NCI-H524 treated with DMSO at 0.1 percent for 48 hours (cell line): Measurements from ENCODE around the gene ARHGEF4.

ENCODE experiments used
- DNase-seq: peaks from one replicate; lab custom pipeline; 2025; lab: John Stamatoyannopoulos, UW

Gene ARHGEF4

GRCh38 chr2:131085646-131086045 lies 248.9 kb downstream of the ARHGEF4 start:
- no peak for DNase-seq

GRCh38 chr2:131092458-131093005 lies 255.8 kb downstream of the ARHGEF4 start:
- no peak for DNase-seq

DNA sequence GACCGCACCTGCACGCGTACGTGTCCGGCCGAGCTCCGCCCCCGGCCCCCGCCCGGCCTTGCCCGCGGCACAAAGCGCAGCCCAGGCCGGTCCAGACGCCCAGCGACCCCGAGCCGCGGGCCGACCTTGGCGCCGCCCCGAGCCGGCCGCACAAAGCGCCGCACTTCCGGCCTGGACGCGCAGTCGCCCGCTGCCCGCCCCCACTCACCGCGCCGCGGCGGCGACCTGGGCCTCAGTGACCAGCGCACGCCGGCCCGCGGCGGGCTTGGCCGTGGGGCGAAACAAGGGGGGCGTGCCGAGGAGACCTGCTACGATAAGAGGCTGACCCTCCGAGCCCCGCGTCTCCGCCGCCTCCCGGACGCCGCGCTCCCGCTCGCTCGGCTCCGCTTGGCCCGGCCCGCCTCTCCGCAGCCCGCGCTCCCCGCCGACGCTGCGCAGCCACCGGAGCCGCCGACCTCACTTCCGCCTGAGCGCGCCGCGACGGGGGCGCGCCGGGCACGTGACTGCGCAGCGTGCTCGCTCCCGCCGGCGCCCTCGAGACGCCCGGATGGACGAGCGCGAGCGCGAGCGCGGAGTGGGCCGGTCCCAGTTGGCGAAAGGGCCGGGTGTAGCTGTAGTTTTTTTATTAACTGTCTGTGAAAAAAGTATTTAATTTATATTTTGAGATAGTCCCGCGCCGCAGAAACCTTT lies 256.4 kb downstream of the ARHGEF4 start, which contains the start of gene FAM168B:
Gene FAM168B (minus strand): TSS at position 455 of the 690 bp plus-strand sequence. CDS start 10,814 bp downstream, outside the sequence.
- DNase-seq: peak; percentile 25

DNA sequence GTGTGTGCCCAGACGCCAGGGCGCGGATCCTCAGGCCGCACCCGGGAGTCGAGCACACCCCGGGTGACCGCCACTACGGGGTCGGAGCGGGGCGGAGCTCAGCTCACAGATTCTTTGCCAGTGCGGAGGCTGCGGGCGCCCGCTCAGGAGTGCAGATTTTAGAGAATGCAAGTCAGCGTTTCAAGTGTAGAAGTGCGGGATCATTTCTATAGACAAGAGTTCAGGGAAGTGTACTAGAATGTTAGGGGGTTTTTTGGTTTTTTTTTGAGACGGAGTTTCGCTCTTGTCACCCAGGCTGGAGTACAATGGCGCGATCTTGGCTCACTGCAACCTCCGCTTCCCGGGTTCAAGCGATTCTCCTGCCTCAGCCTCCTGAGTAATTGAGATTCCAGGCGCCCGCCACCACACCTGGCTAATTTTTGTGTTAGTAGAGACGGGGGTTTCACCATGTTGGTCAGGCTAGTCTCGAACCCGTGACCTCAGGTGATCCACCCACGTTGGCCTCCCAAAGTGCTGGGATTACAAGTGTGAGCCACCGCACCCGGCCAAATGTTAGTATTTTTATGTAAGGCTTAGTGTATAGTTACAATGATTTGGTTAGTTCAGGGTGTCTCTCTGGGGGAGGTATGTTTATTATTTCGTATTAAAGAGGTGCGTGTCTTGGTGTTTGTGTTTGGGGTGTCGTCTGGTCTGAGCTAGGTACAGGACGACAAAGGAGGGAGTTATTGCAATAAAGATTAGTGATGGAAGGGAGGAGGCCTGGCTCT lies 257.2 kb downstream of the ARHGEF4 start:
- DNase-seq: no peak

DNA sequence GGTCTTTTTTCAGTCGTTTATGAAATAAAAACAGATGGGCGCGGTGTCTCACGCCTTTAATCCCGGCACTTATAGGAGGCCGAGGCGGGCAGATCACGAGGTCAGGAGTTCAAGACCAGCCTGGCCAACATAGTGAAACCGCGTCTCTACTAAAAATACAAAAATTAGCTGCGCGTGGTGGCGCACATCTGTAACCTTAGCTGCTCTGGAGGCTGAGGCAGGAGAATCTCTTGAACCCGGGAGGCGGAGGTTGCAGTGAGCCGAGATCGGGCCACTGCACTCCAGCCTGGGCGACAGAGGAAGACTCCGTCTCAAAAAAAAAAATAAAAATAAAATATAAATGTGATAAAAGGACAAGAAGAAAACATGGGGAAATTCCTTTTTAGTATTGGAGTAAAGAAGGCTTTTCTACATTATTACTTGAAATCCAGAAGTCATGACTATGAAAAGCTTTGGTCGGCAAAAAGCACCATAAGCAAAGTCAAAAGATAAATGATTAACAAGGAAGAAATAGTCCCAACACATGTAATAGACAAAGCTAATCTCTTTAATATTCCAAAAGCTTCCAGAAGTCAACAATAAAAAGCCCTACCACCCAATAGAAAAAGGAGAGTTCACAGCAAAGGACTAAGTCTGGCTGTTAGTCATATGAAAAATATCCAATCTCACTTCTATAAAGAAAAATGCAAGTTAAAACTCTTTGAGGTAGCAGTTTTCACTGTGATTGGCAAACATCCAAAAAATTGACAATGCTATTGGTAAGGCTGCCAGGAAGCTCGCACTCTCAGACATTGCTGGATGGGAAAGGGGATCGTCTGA lies 258.0 kb downstream of the ARHGEF4 start:
- no peak for DNase-seq
